ENCODE measurements around the gene NUDT7.

Gene NUDT7

GRCh38 chr16:77729951-77730350 lies 7.6 kb downstream of the NUDT7 start:
- no peak for DNase-seq

- no peak for DNase-seq
These were observed 10.1 kb downstream of the NUDT7 start for GRCh38 chr16:77732241-77732946.

GRCh38 chr16:77736879-77737278 lies 14.6 kb downstream of the NUDT7 start:
- no peak for DNase-seq

DNA sequence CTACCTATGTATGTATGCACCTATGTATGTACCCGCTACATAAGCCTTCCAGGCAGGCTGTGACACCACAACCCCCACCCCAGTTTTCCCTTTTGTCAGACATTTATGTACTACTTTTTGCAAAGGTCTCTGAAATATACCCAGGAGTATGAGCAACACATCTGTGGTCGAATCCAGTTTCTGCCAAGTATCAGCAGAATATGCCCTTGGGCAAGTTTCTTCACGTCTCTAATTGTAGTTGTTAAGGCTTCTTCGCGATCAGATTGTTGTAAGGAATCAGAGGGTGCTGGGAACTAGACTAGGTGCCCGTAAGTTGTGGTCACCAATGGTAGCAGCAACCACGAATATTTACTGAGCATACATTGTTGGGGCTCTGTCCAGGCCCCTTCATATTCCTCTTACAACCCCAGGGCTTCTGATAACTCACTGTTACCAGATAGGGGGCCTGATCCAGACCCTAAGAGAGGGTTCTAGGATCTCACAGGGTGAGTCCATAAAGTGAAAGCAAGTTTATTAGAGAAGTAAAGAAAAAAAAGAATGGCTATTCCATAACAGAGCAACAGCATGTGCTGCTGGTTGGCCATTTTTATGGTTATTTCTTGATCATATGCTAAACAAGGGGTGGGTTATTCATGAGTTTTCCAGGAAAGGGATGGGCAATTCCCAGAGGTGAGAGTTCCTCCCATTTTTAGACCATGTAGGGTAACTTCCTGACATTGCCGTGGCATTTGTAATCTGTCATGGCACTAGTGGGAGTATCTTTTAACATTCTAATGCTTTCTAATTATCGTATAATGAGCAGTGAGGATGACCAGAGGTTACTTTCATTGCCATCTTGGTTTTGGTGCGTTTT lies 16.6 kb downstream of the NUDT7 start:
- no peak for DNase-seq

GRCh38 chr16:77739559-77739892 lies 17.2 kb downstream of the NUDT7 start:
- no peak for DNase-seq

GRCh38 chr16:77744141-77744540 lies 21.8 kb downstream of the NUDT7 start:
- no peak for DNase-seq

DNA sequence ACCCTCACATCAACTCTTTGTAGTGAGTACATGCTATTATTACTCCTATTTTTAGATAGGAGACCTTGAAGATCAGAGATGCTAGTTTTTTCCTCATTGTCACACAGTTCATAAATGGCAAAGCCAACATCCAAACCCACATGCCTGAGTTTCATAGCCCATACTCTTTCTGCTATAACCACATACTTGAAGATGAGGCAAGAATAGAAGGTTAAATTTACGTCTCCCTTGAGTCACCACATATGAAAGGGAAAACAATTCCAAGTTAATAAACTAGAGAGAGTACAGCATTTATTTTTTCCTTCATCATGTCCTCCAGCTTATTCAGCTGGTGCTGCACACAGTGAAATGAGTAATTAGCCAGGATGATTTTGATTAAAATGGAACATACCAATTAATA lies 23.7 kb downstream of the NUDT7 start:
- no peak for DNase-seq

DNA sequence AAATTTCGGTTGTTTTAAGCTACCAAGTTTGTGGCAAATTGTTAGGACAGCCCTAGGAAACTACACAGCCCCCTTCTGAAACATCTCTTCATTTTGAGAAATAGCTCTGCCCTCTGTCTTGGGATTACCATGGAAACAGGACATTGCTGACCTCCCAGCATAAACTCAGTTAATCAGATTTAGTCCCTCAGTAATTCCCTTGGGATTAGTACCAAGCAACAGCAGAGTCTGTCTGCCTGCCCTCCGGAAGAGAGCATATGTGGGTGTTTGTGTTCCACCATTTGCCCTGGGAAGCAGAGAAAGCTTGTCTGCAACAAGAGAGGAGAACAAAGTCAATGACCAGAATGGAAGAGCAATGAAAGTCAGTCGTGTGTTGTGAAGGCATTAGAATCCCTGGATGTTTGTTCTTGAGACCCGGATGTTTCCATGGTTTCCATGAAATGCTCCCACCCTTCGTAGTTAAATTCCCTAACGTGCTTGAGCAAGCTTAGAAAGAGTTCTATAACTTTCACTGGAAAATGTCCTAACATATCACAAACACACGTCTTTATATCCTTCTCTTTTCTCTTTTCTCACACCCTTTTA lies 26.2 kb downstream of the NUDT7 start:
- no peak for DNase-seq

DNA sequence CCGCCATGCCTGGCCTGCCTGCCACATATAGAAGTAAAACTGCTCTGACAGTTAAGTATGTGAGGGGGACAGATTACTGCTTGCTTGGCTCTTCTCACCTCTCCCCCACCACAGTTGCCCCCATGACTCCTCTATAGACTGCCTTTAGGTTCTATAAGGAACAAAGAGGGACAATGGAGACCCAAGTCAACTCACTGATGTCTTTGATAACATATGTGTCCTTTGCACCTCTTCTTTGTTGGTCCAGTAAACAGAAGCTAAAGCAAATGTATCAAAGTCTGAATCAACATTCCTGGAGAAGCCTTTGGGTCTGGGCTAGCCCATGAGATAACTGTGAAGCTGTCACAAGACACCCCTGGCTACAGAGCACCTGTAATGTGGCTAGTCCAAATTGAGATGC lies 27.1 kb downstream of the NUDT7 start:
- no peak for DNase-seq

DNA sequence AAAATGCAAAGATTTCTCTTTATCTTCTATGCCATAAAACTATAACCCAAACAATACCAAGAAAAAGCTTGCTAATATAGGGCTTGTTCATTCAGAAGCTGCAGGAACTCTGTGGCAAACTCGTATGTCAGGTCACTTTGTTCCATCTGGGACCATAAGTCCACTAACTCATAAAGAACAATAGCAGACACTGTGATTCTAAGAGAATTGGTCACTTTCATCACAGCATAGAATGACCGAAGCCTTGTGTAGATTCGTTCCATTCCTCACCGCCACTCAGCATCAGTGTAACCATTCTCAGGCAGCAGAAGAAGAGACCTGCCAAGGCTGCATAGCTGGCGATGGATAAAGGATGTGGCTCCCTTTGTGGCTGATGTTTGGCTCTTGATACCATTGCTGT lies 35.7 kb downstream of the NUDT7 start:
- no peak for DNase-seq

- no peak for DNase-seq
These were observed 36.2 kb downstream of the NUDT7 start for GRCh38 chr16:77758508-77758907.

DNA sequence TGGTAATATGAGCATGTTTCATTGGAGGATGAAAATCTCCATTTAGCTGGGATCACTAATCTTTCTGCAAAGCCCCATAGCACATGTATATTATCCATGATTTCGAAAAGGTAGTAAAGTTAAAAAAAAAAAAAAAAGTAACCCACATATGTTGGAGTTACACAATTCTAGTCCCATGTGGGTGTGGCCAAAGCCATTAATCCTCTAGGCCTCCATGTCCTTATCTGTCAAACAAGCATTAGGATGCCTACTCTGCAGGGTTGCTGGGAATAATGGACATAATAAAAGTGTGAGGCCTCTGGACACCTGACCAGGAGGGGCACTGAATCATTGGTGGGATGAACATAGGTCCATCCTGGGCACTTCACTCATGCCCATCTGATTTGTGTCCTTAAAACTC lies 36.9 kb downstream of the NUDT7 start:
- no peak for DNase-seq

- DNase-seq: no peak
These were observed 37.5 kb downstream of the NUDT7 start for GRCh38 chr16:77759821-77760220.

DNA sequence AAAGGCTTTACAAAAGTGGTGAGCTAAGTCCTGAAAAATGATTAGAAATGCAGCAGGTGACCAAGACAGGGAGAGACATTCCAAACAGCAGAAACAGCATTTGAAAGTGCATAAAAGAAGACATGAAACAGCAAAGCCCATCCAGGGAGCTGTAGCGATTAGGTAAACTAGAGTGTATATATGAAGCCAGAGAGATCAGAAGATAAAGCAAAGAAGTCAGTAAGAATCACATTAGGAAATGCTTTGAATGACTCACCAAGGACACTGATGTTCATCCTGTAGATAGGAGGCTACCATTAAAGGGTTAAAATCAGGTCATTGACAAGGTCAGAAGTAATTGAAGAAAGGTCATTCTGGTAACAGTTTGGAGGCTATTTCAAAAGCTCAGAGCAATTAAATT lies 38.5 kb downstream of the NUDT7 start:
- DNase-seq: no peak

DNA sequence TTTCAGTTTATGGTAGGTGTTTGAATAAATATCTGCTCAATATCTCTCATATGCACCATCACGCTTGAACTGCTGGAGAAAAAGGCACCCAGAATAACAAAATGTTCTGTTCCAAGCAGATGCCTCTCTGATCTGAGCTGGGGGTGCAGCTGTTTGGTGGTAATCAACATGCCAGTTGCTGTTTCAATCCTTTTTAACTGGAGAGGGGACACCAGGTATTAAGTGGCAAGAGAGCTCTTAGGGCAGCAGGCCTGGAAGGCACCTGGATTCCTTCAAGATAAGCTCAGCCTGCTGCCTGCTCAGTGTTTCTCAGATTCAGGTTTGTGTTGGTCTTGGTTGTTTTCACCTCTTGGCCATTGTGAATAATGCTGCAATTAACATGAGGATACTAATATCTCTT lies 38.9 kb downstream of the NUDT7 start:
- DNase-seq: no peak

DNA sequence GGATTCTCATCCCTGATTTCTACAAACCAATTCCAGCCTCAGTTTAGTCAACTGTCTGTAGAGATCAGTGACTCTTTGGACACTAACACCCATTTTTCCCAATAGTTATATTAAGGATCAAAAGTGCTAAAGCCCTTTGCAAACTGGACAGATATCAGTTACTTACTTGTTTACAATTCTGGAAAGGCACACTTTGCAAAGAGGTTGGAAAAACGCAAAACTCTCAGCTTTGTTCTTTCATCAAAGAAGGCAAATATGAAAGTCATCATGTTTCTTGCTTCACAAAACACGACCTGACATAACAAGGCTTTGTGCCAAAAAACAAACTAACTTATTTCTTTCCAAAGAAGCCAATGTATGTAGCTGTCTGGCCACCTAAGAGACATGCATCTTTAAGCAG lies 39.9 kb downstream of the NUDT7 start:
- no peak for DNase-seq

DNA sequence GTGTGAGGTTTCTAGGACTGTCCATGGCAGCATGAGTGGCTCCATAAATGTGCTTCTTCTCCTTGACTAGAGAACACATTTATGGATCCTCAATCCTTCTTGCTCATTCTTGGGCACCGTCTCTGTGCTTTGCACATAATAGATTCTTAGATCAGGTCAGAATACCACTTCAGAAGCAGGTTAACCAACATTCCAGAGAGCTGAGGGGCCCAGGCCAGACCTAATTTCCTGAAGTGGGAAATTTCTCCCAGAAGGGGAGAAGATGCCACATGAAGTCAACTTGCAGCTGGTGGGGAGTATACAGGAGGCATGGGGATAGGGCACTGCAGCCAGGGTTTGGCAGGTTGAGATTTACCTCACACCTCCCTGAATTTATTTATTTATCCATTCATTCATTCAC lies 41.7 kb downstream of the NUDT7 start:
- DNase-seq: no peak

GRCh38 chr16:77767211-77767610 lies 44.9 kb downstream of the NUDT7 start:
- DNase-seq: no peak

DNA sequence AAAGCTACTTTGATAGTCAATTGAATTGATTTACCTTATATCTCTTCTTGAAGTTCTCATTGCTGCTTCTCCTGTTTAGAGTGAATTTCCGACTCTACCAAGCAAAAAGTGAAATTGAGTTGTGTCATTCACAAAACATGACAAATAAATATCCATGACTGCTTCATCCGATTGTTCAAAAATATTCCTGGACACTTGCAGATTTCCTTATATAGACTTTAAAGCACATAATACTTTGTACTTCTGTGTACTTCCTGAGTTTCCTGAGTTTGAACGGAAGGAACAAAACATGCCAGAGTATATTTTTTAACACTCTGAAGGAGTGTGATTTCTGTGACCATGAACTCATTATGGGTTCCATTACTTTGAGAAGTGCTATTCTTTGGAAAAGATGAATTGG lies 45.5 kb downstream of the NUDT7 start:
- DNase-seq: no peak

DNA sequence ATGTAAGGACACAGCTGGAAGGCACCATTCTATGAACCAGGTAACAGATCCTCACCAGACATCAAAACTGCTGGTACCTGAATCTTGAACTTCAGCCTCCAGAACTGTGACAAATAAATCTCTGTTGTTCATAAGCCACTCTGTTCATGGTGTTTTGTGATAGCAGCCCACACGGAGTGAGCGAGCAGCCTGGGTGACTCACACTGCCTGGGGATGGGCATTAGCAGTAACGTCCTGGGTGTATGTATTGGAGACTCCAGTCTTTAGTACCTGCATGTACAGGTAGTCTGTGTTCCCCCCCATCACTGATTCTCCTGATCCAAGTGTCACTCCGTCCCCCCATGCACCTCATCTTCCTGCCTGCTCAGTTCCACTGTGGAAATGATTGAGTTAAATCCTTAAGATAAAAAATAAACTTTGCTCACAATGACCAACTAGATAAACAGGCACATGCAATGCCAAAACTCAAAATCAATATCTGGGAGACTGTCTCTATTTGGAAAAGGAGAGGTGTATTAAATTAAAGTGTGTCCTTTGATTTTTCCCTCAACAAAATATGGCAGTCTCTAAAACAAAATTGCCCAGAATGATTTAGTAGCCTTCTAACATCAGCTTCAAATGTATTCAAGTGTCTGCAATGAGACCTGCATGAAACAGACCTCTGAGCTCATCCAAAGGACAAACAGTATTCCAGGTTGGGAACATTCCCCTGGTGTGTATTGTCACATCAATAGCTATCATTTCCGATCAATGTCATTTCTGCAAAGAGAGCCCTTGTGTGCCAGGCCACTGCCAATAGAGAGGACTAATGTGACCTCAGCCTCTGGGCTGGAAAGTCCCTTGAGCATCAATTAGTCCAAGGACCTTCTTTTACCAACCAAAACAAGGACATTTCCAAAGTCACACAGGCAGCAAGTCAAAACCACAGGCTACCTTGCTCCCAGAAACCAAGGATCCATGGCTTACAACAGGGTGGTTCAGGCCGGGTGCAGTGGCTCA lies 53.9 kb downstream of the NUDT7 start:
- no peak for DNase-seq

- DNase-seq: no peak
These were observed 55.4 kb downstream of the NUDT7 start for GRCh38 chr16:77777745-77778144.

DNA sequence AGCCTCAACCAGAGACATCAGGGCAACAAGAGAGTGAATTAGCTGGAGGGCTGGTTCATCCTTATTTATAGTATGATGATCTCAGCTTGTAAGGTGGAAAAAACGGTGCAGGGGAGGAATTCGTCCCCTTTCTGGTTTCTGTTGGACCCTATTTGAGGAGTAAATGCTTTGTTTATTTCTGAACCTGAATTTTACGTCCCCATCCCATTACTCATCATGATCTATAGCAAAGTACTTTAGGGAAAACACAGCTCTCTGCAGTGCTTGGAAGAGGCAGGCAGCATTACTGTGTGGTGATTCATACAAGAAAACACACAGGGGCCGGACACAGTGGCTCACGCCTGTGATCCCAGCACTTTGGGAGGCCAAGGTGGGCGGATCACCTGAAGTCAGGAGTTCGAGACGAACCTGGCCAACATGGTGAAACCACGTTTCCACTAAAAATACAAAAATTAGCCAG lies 58.1 kb downstream of the NUDT7 start:
- DNase-seq: no peak

DNA sequence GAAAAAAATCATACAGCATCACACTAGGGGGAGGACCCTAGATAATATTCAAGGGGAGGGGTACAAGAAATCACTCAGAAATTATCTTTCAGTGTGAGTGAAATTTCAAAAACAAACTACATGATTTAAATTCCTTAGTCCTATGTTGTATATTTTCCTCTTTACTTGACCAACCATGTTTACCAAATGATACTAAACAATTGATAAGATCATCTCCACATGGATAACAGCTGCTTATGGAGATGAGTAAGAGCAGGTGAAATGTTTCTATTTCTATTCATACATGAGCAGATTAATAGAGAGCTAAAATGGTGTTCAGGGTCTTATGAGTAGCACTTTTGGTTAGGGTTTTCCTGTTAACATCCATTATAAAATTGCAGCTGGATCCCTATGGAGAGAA lies 58.8 kb downstream of the NUDT7 start:
- DNase-seq: no peak
